Loucy (cell line): ENCODE data around the gene C16orf54.

Source experiments
- H2AFZ ChIP-seq: fragments of 200-600 bp; sonication (generic); 2 replicates; pipeline ENCODE4 v1.6.0; 2016; ENCODE audit warnings: antibody characterized with exemption, mild to moderate bottlenecking, low read length, moderate library complexity
- H3F3A ChIP-seq: fragments of 200-600 bp; 2 replicates; pipeline ENCODE4 v1.6.0; 2016; ENCODE audit warnings: antibody characterized with exemption, low read depth, mild to moderate bottlenecking
- H3K27me3 ChIP-seq: fragments of 200-600 bp; sonication (generic); 2 replicates; pipeline ENCODE4 v1.6.1; 2014; ENCODE audit warnings: low read length, mild to moderate bottlenecking; ENCODE audit not compliant: insufficient read depth, poor library complexity, severe bottlenecking
- H3K36me3 ChIP-seq: fragments of 200-600 bp; sonication (generic); 2 replicates; pipeline ENCODE4 v1.6.1; 2016; ENCODE audit warnings: low read length; ENCODE audit not compliant: insufficient read depth
- H3K4me1 ChIP-seq: fragments of 200-600 bp; sonication (generic); 2 replicates; pipeline ENCODE4 v1.5.1; 2014; ENCODE audit warnings: low read length, mild to moderate bottlenecking; ENCODE audit not compliant: insufficient read depth, poor library complexity, severe bottlenecking
- H3K4me2 ChIP-seq: fragments of 200-600 bp; sonication (generic); 2 replicates; pipeline ENCODE4 v1.6.0; 2014; ENCODE audit warnings: antibody characterized with exemption, low read length, low read depth, mild to moderate bottlenecking; ENCODE audit not compliant: poor library complexity, severe bottlenecking
- H3K4me3 ChIP-seq: fragments of 200-600 bp; sonication (generic); 2 replicates; pipeline ENCODE4 v1.5.1; 2014; ENCODE audit warnings: low read length, mild to moderate bottlenecking, mixed read lengths; ENCODE audit not compliant: poor library complexity, severe bottlenecking
- H3K79me2 ChIP-seq: fragments of 200-600 bp; sonication (generic); 2 replicates; pipeline ENCODE4 v1.6.1; 2014; ENCODE audit warnings: low read length; ENCODE audit not compliant: insufficient read depth
- H3K9ac ChIP-seq: fragments of 200-600 bp; sonication (generic); 2 replicates; pipeline ENCODE4 v1.6.0; 2014; ENCODE audit warnings: mild to moderate bottlenecking, low read depth, low read length, moderate library complexity; ENCODE audit not compliant: poor library complexity, severe bottlenecking
- H3K9me2 ChIP-seq: fragments of 200-600 bp; sonication (generic); replicated peaks from 2 replicates; pipeline ENCODE4 v1.6.1; 2016; ENCODE audit warnings: low read depth, low read length, mixed read lengths
- H3K9me3 ChIP-seq: fragments of 200-600 bp; sonication (generic); 2 replicates; pipeline ENCODE4 v1.6.1; 2014; ENCODE audit warnings: mild to moderate bottlenecking, antibody characterized with exemption, low read length, low read depth; ENCODE audit not compliant: insufficient read depth
- H4K20me1 ChIP-seq: fragments of 200-600 bp; sonication (generic); 2 replicates; pipeline ENCODE4 v1.6.0; 2014; ENCODE audit warnings: antibody characterized with exemption, low read length, mild to moderate bottlenecking; ENCODE audit not compliant: insufficient read depth, poor library complexity, severe bottlenecking
- CTCF ChIP-seq: fragments of 200-600 bp; sonication (generic); conservative IDR thresholded peaks from 2 replicates; pipeline ENCODE4 v1.5.1; 2014; ENCODE audit warnings: mild to moderate bottlenecking, antibody characterized with exemption, low read length
- EZH2phosphoT487 ChIP-seq: fragments of 200-600 bp; IDR thresholded peaks from 2 replicates; pipeline ENCODE4 v1.6.1; 2018; ENCODE audit warnings: antibody characterized with exemption, mild to moderate bottlenecking, moderate library complexity, borderline replicate concordance

The C16orf54 gene

GRCh38 chr16:29779474-29779873, 33.7 kb upstream of the C16orf54 start:
- no peaks in the 10 kb centered on the region for H3K36me3 ChIP-seq
- H3F3A ChIP-seq, result no peaks in the 10 kb centered on the region
- no peaks in the 10 kb centered on the region for H4K20me1 ChIP-seq
- no peaks in the 10 kb centered on the region for H3K27me3 ChIP-seq
- TF ChIP-seq EZH2phosphoT487 (no peak), CTCF (no peak)
- no peaks in the 10 kb centered on the region for H3K79me2 ChIP-seq
- H3K4me3 ChIP-seq, result no peak overlapping the region
- no peaks in the 10 kb centered on the region for H3K4me1 ChIP-seq
- no peaks in the 10 kb centered on the region for H3K9me3 ChIP-seq
- H3K4me2 ChIP-seq, result no peak overlapping the region
- no peak overlapping the region for H2AFZ ChIP-seq
- no peaks in the 10 kb centered on the region for H3K9me2 ChIP-seq
- no peak overlapping the region for H3K9ac ChIP-seq

GRCh38 chr16:29777576-29778350, 32.0 kb upstream of the C16orf54 start, which contains the start of gene ZG16:
TSS of gene ZG16 (plus strand) at chr16:29778256. CDS start at chr16:29779267, 1,011 bp downstream.
- no peak within 1 kb of the TSS for H3K4me3 ChIP-seq
- no peaks in the 10 kb centered on the region for H3K9me2 ChIP-seq
- no peak within 1 kb of the TSS for H3K4me2 ChIP-seq
- no peaks in the 10 kb centered on the region for H3K4me1 ChIP-seq
- H4K20me1 ChIP-seq, result no peaks in the 10 kb centered on the region
- no peaks in the 10 kb centered on the region for H3K79me2 ChIP-seq
- no peak within 1 kb of the TSS for H3K9ac ChIP-seq
- no peaks in the 10 kb centered on the region for H3F3A ChIP-seq
- no peaks in the 10 kb centered on the region for H3K36me3 ChIP-seq
- TF ChIP-seq EZH2phosphoT487, result no peak
- TF ChIP-seq CTCF, result no peak
- no peak within 1 kb of the TSS for H2AFZ ChIP-seq
- H3K9me3 ChIP-seq, result no peaks in the 10 kb centered on the region
- H3K27me3 ChIP-seq, result no peaks in the 10 kb centered on the region

- no peak overlapping the region for H3K4me2 ChIP-seq
- H3K4me3 ChIP-seq, result no peak overlapping the region
- no peaks in the 10 kb centered on the region for H4K20me1 ChIP-seq
- no peaks in the 10 kb centered on the region for H3K79me2 ChIP-seq
- H3K4me1 ChIP-seq, result no peaks in the 10 kb centered on the region
- no peaks in the 10 kb centered on the region for H3K9me3 ChIP-seq
- H3K36me3 ChIP-seq, result no peaks in the 10 kb centered on the region
- no peak overlapping the region for H2AFZ ChIP-seq
- no peaks in the 10 kb centered on the region for H3K9me2 ChIP-seq
- H3F3A ChIP-seq, result no peaks in the 10 kb centered on the region
- no peak overlapping the region for H3K9ac ChIP-seq
- no peaks in the 10 kb centered on the region for H3K27me3 ChIP-seq
- TF ChIP-seq CTCF, result no peak
- no peak for TF ChIP-seq EZH2phosphoT487
Observed at GRCh38 chr16:29775742-29776408, 30.1 kb upstream of the C16orf54 start.
